Neuronal stem cell (in vitro differentiated cells): Measurements from ENCODE around the gene SCMH1.

Experiments
- DNase-seq: peaks from one replicate; pipeline ENCODE4 v3.0.0-alpha.2; 2013; ENCODE audit warnings: low spot score
- H2AFZ ChIP-seq: one replicate; pipeline ENCODE4 v1.6.1; 2013; ENCODE audit warnings: mild to moderate bottlenecking, low read length, inconsistent platforms
- H2AK5ac ChIP-seq: 2 replicates; pipeline ENCODE4 v1.6.1; 2013; ENCODE audit warnings: low read depth, mild to moderate bottlenecking, inconsistent platforms, low read length, moderate library complexity, mixed read lengths
- H2BK120ac ChIP-seq: 2 replicates; pipeline ENCODE4 v1.6.1; 2013; ENCODE audit warnings: low read depth, mild to moderate bottlenecking, inconsistent platforms, low read length, moderate library complexity, mixed read lengths
- H2BK12ac ChIP-seq: one replicate; pipeline ENCODE4 v1.6.1; 2013; ENCODE audit warnings: low read length, inconsistent platforms
- H2BK15ac ChIP-seq: 2 replicates; pipeline ENCODE4 v1.6.1; 2013; ENCODE audit warnings: mild to moderate bottlenecking, low read length, inconsistent platforms, mixed read lengths
- H2BK5ac ChIP-seq: one replicate; pipeline ENCODE4 v1.6.1; 2013; ENCODE audit warnings: inconsistent platforms, mild to moderate bottlenecking, low read length, moderate library complexity
- H3K14ac ChIP-seq: one replicate; pipeline ENCODE4 v1.6.1; 2013; ENCODE audit warnings: low read length, inconsistent platforms
- H3K18ac ChIP-seq: 2 replicates; pipeline ENCODE4 v1.6.1; 2013; ENCODE audit warnings: low read length, inconsistent platforms
- H3K23ac ChIP-seq: 2 replicates; pipeline ENCODE4 v1.6.1; 2013; ENCODE audit warnings: low read depth, mild to moderate bottlenecking, mixed read lengths, low read length, inconsistent platforms; ENCODE audit not compliant: poor library complexity
- H3K27ac ChIP-seq: replicated peaks from 3 replicates; pipeline ENCODE4 v1.5.1; 2013; ENCODE audit warnings: low read length, inconsistent platforms
- H3K27me3 ChIP-seq, 3 experiments: 2 replicates each; pipeline ENCODE4 v1.6.1; 2013; ENCODE audit warnings: low read length in 3 of 3, mild to moderate bottlenecking in 2 of 3, inconsistent platforms in 1 of 3, low read depth in 1 of 3, mixed read lengths in 1 of 3, moderate library complexity in 1 of 3; ENCODE audit not compliant: control insufficient read depth in 3 of 3, insufficient read depth in 3 of 3
- H3K36me3 ChIP-seq, 2 donors: replicated peaks in 1 of 2; 2 replicates each; pipeline ENCODE4 v1.6.1; 2013; ENCODE audit warnings: low read length in 2 of 2; ENCODE audit not compliant: control insufficient read depth in 2 of 2, insufficient read depth in 2 of 2
- H3K4ac ChIP-seq: 2 replicates; pipeline ENCODE4 v1.6.1; 2013; ENCODE audit warnings: inconsistent platforms, mild to moderate bottlenecking, low read length, moderate library complexity
- H3K4me1 ChIP-seq, 2 donors: 1 replicate in 1 of 2; 2 replicates in 1 of 2; pipeline ENCODE4 v1.6.1; 2013; ENCODE audit warnings: low read length in 2 of 2, low read depth in 1 of 2; ENCODE audit not compliant: control insufficient read depth in 2 of 2, insufficient read depth in 1 of 2
- H3K4me2 ChIP-seq: one replicate; pipeline ENCODE4 v1.6.1; 2013; ENCODE audit warnings: mild to moderate bottlenecking, low read length, inconsistent platforms; ENCODE audit not compliant: insufficient read depth, poor library complexity, severe bottlenecking
- H3K4me3 ChIP-seq, 2 donors: 2 replicates each; pipeline ENCODE4 v1.5.1; 2013; ENCODE audit warnings: low read length in 2 of 2, mild to moderate bottlenecking in 2 of 2, inconsistent platforms in 1 of 2, moderate library complexity in 1 of 2
- H3K79me1 ChIP-seq: one replicate; pipeline ENCODE4 v1.6.1; 2013; ENCODE audit warnings: low read depth, mild to moderate bottlenecking, inconsistent platforms, low read length, moderate library complexity
- H3K9ac ChIP-seq: one replicate; pipeline ENCODE4 v1.6.1; 2013; ENCODE audit warnings: mild to moderate bottlenecking, low read depth, low read length, inconsistent platforms; ENCODE audit not compliant: poor library complexity
- H3K9me3 ChIP-seq, 2 donors: replicated peaks in 1 of 2; 2 replicates each; pipeline versions ENCODE3 to v1.6.1; 2013; ENCODE audit warnings: low read length in 2 of 2, mild to moderate bottlenecking in 2 of 2, inconsistent platforms in 1 of 2, low read depth in 1 of 2, mixed read lengths in 1 of 2, moderate library complexity in 1 of 2; ENCODE audit not compliant: control insufficient read depth in 2 of 2, insufficient read depth in 1 of 2
- H4K8ac ChIP-seq: one replicate; pipeline ENCODE4 v1.6.1; 2013; ENCODE audit warnings: low read depth, mild to moderate bottlenecking, inconsistent platforms, low read length, moderate library complexity
- H4K91ac ChIP-seq: one replicate; pipeline ENCODE4 v1.6.1; 2013; ENCODE audit warnings: low read length, low read depth, mild to moderate bottlenecking, inconsistent platforms; ENCODE audit not compliant: poor library complexity
- WGBS, 2 donors: extraction: QIAGEN DNeasy Blood & Tissue Kit; methylation state at CpG; one replicate each; pipeline ENCODE4 v1.1.7; 2013; ENCODE audit warnings: missing lambda C conversion rate in 2 of 2, mixed read lengths in 1 of 2; ENCODE audit not compliant: insufficient read length in 2 of 2, insufficient replicate concordance in 1 of 2; ENCODE audit errors: extremely low coverage in 2 of 2; 5-methylcytosine and 5-hydroxymethylcytosine counted together

The SCMH1 gene

DNA sequence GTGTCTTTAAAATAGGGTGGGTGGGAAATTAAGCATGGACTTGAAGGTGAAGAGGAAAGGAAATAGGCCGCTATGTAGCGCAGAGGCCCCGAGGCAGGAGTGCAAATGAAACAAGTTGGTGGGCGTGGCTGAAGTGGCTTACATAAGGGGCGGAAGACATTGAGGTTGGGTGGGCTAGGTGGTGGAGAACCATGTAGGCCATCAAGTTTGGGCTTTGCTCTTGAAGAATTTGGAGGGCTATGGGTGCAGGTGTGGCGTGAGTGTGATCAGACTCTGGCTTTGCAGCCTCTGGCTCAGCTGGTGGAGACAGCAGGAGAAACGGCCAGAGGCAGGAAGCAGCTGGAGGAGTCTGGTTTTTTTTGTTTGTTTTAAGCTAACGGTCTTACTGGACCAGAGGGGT lies 227.2 kb downstream of the SCMH1 start:
- Histone ChIP-seq H2AK5ac (no peak overlapping the region), H2BK15ac (no peak overlapping the region), H3K18ac (no peak overlapping the region), H3K27ac (no peak overlapping the region), H3K36me3 (peaks cover 38 to 96% of the 10 kb centered on the region in 2 donors), H3K27me3 (no peaks in the 10 kb centered on the region), H2BK12ac (no peak overlapping the region), H3K4me3 (no peak overlapping the region), H3K9me3 (no peaks in the 10 kb centered on the region), H3K4ac (no peak overlapping the region), H3K79me1 (peaks cover 2% of the 10 kb centered on the region), H2BK5ac (no peak overlapping the region), H3K14ac (no peak overlapping the region), H4K91ac (no peak overlapping the region), H3K9ac (no peak overlapping the region), H2AFZ (no peak overlapping the region), H3K4me2 (no peak overlapping the region), H3K4me1 (no peaks in the 10 kb centered on the region), H2BK120ac (no peak overlapping the region), H3K23ac (no peak overlapping the region), H4K8ac (no peak overlapping the region)
- DNase-seq: no peak
- no CpG with 5 or more reads among the region's 8 CpGs for WGBS, 2 donors

DNA sequence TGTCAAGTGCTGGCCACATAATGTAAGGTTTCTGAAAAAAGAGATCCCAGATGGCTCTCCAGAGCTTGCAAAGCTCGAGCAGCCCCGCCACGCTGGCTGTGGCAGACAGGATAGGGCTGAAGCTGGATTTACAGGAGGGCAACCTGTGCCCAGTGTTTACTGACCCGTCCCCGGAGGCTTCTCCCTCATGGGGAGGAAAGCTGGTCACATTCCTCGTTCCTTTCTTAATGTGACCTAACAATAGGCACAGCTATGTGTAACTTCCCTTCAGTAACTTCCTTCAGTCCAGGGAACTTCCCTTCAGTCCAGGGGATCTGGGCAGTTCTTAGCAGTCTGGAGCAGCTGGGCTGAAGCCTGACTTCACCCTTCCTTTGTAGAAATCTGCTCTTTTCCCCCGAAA lies 228.3 kb downstream of the SCMH1 start:
- no peak overlapping the region for H3K27ac ChIP-seq
- no CpG with 5 or more reads among the region's 7 CpGs for WGBS, 2 donors
- H3K36me3 ChIP-seq: peaks cover 44 to 96% of the 10 kb centered on the region in 2 donors

DNA sequence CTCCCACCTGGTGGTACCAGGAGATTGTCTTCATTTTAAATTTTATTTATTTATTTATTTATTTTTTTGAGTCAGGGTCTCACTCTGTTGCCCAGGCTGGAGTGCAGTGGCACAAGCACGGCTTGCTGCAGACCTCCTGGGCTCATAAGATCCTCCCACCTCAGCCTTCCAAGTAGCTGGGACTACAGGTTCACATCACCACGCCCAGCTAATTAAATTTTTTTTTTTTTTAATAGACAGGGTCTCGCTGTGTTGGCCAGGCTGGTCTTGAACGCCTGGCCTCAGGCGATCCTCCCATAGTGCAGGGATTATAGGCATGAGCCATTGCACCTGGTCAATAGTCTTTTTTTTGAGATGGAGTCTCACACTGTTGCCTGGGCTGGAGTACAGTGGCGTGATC lies 229.1 kb downstream of the SCMH1 start:
- no peak overlapping the region for H3K4me3 ChIP-seq
- no peaks in the 10 kb centered on the region for H3K27me3 ChIP-seq
- H2BK15ac ChIP-seq: no peak overlapping the region
- no peak overlapping the region for H4K8ac ChIP-seq
- no peak overlapping the region for H3K23ac ChIP-seq
- no peak for DNase-seq
- no peak overlapping the region for H3K27ac ChIP-seq
- no peaks in the 10 kb centered on the region for H3K9me3 ChIP-seq
- H2AFZ ChIP-seq: no peak overlapping the region
- WGBS, 2 donors: no CpG with 5 or more reads among the region's 6 CpGs
- no peak overlapping the region for H3K4ac ChIP-seq
- H3K18ac ChIP-seq: no peak overlapping the region
- H3K14ac ChIP-seq: no peak overlapping the region
- no peak overlapping the region for H4K91ac ChIP-seq
- no peak overlapping the region for H2BK120ac ChIP-seq
- no peak overlapping the region for H2BK5ac ChIP-seq
- H3K36me3 ChIP-seq: peaks cover 48 to 98% of the 10 kb centered on the region in 2 donors
- no peak overlapping the region for H2AK5ac ChIP-seq
- H3K4me1 ChIP-seq: no peaks in the 10 kb centered on the region
- peaks cover 2% of the 10 kb centered on the region for H3K79me1 ChIP-seq
- H3K9ac ChIP-seq: no peak overlapping the region
- no peak overlapping the region for H3K4me2 ChIP-seq
- no peak overlapping the region for H2BK12ac ChIP-seq

More for the DNA sequence above, 228.3 kb downstream of the SCMH1 start:
- Histone ChIP-seq H4K8ac (no peak overlapping the region), H3K23ac (no peak overlapping the region), H3K27me3 (no peaks in the 10 kb centered on the region), H3K18ac (no peak overlapping the region), H2BK120ac (no peak overlapping the region), H2AFZ (no peak overlapping the region), H3K9me3 (no peaks in the 10 kb centered on the region), H2BK15ac (no peak overlapping the region), H2AK5ac (no peak overlapping the region), H3K4me2 (no peak overlapping the region), H3K4me1 (no peaks in the 10 kb centered on the region), H3K9ac (no peak overlapping the region), H3K4ac (no peak overlapping the region), H4K91ac (no peak overlapping the region), H2BK12ac (no peak overlapping the region), H3K14ac (no peak overlapping the region), H3K79me1 (peaks cover 2% of the 10 kb centered on the region), H2BK5ac (no peak overlapping the region), H3K4me3 (no peak overlapping the region)
- no peak for DNase-seq

DNA sequence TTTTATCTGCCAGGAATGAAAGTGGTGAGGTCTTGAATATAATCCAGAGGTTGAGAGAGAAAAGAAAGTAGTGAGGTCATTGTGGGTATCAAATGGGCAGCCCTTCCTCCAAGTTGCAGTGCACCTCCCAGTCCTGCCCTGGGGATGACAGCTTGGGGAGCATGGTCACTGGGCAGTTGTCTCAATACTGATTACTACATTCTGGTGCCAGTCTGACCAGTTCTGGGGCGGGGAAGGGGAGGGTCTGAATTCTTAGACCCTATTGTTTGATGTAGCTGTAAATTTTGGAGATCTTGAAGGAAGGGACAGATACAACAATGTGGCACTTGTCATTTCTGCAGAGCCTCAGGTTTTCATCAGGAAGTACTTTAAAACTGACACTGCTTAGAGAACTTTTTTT lies 231.8 kb downstream of the SCMH1 start:
- no CpG with 5 or more reads among the region's 1 CpG for WGBS, 2 donors
- no peak overlapping the region for H3K23ac ChIP-seq

More for the DNA sequence above, 231.8 kb downstream of the SCMH1 start:
- Histone ChIP-seq H3K36me3 (peaks cover 64 to 100% of the 10 kb centered on the region in 2 donors), H3K9ac (no peak overlapping the region), H2AFZ (no peak overlapping the region), H3K4me3 (no peak overlapping the region), H3K4me2 (no peak overlapping the region), H2BK15ac (no peak overlapping the region), H3K79me1 (peaks cover 2% of the 10 kb centered on the region), H2BK120ac (no peak overlapping the region), H4K91ac (no peak overlapping the region), H2AK5ac (no peak overlapping the region), H3K14ac (no peak overlapping the region), H3K18ac (no peak overlapping the region), H2BK5ac (no peak overlapping the region), H3K4me1 (no peaks in the 10 kb centered on the region), H3K27ac (no peak overlapping the region), H3K27me3 (no peaks in the 10 kb centered on the region), H3K9me3 (no peaks in the 10 kb centered on the region), H2BK12ac (no peak overlapping the region), H4K8ac (no peak overlapping the region), H3K4ac (no peak overlapping the region)
- DNase-seq: no peak
